Measurements from ENCODE around the gene SYNDIG1.

GRCh38 chr20:24422091-24422760, 47.2 kb upstream of the SYNDIG1 start:
- TF ChIP-seq CTCF (IDR thresholded peaks at IDR 0.05 in 4 of 5, conservative IDR thresholded peaks at IDR 0.05 in 1 of 5), result no peak
- TF ChIP-seq POLR2A (IDR thresholded peaks at IDR 0.05), result no peak

All from gastrocnemius medialis (tissue), 4 donors.